NCI-H1417 (cell line): ENCODE measurements around the gene MED25.
"Not testable (repeated sequence)": the region's sequence is repeated elsewhere in the genome, so short reads cannot be mapped to it uniquely, and the experiment has no call there.

ENCODE experiments used
- DNase-seq, 3 experiments: peaks; one replicate each; lab custom pipeline; 2025; lab: John Stamatoyannopoulos, UW

MED25 gene

DNA sequence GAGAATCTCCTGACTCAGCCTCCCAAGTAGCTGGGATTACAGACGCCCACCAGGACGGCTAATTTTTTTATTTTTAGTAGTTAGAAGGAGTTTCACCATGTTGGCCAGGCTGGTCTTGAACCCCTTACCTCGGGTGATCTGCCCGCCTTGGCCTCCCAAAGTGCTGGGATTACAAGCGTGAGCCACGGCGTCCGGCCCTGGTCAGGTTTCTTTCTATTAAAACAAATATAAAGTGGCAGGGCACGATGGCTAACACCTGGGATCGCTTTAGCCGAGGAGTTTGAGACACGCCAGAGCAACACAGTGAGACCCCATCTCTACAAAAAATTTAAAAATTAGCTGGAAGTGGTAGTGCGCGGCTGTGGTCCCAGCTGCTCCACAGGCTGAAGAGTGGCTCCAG, 1.5 kb upstream of the MED25 start:
- no peak for DNase-seq

DNA sequence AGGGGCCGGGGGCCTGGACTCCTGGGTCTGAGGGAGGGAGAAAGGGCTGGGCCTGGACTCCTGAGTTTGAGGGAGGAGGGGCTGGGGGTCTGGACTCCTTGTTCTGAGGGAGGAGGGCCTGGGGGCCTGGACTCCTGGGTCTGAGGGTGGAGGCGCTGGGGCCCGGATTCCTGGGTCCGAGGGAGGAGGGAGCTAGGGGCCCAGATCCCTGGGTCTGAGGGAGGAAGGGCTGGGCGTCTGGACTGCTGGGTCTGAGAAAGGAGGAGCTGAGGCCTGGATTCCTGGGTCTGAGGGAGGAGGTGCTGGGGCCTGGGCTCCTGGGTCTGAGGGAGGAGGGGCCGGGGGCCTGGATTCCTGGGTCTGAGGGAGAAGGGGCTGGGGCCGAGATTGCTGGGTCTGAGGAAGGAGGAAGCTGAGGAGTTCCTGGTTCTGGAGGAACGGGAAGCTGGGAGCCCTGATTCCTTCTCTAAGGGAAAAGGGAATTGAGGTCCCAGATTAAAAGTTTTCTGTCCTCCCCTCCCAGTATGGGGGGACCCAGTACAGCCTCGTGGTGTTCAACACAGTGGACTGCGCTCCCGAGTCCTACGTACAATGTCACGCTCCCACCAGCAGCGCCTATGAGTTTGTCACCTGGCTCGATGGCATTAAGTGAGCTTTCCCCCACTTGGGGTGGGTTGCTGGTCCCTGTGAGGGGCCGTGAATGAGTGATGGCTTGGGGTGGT, 721 bp downstream of the MED25 start:
- DNase-seq, result no peak

DNA sequence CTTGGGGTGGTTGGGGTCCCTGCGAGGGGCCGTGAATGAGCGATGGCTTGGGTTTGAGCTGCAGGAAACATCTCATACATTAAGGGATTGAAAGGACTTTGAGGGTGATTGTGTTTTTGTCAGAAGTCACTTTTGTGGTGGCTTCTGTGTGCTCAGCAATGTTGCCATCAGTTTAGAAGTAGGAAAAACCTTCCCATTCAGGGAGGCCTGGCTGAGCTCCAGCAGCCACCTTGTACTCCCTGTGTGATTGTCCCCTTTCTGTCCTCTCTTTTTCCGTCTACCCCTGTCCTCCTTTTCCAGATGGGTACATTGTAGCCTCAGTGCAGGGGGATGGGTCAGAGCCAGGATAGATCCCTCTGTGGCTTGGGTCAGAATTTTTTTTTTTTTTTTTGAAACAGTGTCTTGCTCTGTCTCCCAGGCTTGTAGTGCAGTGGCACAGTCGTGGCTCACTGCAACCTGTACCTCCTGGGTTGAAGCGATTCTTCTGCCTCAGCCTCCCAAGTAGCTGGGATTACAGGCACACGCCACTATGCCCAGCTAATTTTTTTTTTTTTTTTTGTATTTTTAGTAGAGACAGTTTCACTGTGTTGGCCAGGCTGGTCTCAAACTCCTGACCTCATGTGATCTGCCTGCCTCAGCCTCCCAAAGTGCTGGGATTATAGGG, 1.5 kb downstream of the MED25 start:
- not testable (repeated sequence) for DNase-seq

DNA sequence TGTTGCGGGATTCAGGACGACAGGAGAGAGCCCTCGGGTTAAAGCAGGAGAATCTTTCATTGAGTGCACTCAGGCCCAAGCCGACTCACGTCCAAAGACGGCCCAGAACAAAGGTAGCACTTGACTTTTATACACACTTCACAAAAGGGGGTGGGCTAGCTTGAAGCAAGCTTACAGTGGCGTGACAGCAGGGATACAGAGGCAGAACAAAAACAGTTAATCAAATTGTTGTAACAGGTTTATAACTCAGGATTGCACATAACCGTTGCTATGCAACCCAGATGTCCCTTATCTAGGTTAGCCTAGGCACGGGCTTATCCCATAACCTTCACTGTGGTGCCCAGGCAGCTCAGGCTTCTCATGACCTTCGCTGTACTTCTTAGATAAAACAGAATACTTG, 2.0 kb downstream of the MED25 start:
- DNase-seq, result peak in 2 of 3 experiments; percentile 39 to 92

DNA sequence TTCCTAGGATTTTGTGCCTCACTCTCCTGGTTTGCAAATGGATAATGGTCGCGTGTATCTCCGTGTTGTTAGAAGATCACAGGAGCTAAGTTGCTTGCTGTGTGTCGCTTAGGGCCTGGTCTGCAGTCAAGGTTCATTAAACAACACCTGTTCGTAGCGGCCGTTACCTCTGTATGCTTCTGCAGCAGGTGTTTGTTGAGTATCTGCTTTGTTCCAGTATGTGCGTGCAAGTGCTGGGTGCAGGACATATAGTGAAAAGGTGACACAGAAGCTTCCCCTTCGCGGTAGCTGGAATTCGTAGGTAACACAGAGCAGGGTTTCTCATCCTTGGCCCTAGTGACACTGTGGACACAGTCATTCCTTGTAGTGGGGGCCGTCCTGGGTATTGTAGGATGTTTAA, 5.4 kb downstream of the MED25 start:
- peak in 2 of 3 experiments; percentile 43 to 89 for DNase-seq

DNA sequence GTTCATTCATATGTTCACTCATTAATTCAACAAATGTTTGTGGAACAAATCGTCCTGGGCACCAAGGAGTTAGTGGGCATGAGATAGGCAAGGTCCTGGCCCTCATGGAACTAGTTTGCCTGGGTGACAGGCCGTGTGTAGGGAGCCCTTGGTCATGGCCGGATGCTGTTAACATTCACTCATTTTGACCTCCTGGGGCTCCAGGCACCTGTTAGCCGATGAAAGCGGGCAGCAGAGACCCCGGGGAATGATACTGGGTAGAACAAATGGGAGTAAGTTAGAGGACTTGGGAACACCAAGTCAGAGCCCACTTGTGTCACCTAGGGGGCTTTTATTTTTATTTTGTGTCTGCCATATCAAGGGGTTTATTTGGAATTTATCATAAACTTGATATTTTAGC, 6.6 kb downstream of the MED25 start:
- DNase-seq, result no peak

DNA sequence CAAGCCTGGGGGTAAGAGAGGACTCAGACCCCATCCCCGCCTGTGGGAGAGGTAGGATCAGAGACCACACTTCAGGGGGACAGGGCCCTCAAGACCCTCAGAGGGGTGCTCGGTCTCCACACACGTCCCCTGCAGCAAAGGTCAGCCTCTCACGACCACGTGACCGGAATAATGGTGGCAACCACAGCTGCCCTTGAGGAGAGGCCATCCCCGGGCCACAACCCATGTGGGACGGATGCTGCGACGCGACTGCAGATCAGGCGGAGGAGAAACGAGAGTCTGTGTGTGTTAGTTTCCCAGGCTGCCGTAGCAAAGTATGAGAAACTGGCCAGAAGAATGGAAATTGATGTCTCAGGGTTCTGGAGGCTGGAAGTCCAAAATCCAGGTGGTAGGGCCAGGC, 8.9 kb downstream of the MED25 start:
- no peak for DNase-seq

DNA sequence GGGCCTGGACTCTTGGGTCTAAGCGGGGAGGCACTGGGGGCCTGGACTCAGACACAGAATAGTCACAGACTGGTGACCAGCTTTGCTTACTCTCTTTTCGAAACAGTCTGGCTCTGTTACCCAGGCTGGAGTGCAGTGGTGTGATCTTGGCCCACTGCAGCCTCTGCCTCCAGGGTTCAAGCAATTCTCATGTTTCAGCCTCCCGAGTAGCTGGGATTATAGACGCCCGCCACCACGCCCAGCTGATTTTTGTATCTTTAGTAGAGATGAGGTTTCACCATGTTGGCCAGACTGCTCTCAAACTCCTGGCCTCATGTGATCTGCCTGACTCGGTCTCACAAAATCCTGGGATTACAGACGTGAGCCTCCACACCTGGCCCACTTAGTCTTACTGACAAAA, 11.1 kb downstream of the MED25 start:
- no peak for DNase-seq

DNA sequence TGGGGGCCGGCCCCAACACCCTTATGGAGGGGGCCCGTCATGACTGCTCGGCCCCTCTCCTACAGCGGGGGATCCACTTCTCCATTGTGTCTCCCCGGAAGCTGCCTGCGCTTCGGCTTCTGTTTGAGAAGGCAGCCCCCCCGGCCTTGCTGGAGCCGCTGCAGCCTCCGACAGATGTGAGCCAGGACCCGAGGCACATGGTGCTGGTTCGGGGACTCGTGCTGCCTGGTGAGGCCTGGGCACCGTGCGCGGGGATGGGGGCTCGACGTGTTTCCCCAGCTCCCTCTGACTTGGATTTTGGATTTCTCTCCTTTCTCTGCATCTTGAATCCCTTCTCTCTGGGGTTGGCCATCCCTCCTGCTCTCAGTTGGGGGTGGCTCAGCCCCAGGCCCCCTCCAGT, 11.6 kb downstream of the MED25 start:
- no peak for DNase-seq

DNA sequence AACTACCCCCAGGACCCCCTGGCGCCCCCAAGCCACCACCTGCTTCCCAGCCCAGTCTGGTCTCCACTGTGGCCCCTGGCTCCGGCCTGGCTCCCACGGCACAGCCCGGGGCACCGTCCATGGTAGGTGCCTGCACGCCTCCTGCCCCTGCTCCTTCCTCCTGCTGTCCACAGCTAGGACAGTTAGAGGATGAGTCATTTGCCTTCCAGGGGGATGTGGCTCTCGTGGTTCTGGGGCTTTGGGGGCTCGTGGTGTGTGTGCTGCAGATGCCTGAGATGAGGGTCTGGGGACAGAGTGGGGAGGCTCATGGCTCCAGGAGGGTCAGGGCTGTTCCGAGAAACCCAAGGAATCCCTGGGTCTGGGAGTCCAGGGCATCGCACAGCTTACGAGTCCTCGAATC, 12.7 kb downstream of the MED25 start:
- no peak for DNase-seq

DNA sequence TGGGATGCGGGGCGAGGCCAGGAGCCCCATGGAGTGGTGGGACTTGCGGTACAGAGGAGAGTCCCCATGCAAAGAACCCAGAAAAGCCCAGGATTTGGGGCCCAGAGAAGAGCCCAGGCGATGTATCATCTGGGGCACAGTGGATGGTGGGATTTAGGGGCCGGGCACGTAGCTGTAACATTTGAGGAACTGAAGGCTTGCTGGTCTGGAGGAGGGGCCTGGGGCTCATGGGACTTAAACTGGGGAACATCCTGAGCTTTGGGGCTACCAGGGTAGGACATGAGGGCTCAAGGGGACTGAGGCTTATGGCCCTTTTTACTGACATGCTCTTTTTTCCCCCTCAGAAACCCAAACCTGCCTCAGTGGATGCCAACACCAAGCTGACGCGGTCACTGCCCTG, 13.5 kb downstream of the MED25 start:
- no peak for DNase-seq

DNA sequence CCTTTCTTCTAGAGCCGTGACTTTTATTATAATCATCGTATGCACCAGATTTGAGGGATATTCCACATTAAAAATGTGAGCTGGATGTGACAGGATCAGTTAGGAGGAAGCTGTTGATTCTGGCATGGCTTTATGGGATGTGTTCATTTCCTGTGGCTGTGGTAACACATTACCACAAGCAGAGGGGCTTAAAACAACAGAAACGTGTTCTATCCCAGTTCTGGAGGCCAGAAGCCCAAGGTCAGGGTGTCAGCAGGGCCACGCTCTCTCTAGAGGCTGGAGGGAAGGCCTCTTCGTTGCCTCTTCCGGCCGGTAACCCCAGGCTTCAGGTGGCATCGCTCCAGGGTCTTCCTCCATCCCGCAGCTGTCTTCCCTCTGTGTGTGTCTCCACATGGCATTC, 14.5 kb downstream of the MED25 start:
- DNase-seq, result no peak

DNA sequence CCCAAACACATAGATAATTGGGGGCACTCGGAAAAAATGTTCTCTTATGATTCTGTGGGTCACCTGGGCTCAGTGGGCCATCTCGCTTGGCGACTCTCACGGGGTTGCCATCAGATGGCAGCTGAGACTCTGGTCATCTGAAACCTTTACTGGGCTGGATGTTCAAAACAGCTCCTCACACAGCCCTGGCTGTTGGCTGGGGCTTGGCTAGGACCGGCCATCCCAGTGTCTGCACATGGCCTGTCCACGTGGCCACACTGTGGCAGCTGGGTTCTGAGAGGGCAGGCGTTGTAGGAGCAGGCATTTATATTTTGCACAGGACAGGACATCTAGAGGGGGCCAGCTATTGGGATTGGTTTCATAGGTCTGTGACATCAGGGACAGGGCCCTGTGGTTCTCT, 15.5 kb downstream of the MED25 start:
- DNase-seq, result no peak

DNA sequence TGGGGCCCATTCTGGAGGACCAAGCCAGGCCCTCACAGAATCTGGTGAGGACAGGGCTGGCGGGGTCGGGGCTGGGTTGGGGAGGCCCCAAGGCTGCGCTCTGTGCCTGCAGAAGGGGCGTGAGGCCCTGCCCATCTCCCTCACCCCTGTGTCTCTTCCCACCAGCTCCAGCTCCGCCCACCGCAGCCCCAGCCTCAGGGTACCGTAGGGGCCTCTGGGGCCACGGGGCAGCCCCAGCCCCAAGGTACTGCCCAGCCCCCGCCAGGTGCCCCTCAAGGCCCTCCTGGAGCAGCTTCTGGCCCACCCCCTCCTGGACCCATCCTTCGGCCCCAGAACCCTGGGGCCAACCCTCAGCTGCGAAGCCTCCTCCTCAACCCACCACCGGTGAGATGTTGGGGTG, 17.5 kb downstream of the MED25 start:
- DNase-seq, result no peak

DNA sequence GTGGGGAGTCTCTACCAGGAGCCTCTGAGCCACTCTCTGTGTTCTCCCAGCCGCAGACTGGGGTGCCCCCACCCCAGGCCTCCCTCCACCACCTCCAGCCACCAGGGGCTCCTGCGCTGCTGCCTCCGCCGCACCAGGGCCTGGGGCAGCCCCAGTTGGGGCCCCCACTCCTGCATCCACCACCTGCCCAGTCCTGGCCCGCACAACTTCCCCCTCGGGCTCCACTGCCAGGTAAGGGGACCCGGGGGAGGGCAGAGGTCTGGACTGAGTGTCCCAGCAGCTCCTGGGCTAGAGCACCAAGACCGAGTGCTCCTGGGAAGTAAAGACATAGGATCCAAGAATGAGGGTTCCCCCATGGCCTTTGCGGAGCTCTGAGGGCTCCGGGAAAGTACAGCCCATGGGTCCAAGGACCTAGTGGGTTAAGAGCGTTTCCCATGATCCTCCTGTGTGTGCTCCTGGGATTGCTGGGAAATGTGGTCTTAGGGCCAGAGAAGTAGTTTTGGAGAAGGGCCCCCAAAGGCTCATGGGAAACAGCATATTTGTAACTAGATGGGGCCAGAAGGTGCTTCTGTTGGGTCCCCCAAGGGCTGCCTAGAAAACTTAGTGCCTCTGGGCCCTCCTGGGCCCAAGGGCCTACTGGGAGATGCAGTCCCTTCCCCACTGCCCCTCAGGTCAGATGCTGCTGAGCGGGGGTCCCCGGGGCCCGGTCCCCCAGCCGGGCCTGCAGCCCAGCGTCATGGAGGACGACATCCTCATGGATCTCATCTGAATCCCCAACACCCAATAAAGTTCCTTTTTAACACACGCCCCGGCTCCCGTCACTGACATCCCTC, 18.3 kb downstream of the MED25 start:
- no peak for DNase-seq

DNA sequence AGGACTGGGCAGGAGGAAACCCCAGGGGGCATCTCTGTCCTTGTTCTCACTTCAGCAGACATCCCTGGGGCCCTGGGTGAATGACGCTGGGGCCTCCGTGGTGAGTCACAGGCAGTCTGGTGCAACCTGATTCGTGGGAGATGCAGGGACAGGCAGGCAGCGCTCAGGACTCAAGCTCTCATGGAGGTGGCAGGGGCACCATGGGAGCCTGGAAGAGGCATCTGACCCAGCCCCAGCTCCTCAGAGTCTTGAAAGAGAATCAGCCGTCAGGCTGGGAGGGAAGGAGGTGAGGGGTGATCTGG, 18.9 kb downstream of the MED25 start:
- DNase-seq, result no peak

DNA sequence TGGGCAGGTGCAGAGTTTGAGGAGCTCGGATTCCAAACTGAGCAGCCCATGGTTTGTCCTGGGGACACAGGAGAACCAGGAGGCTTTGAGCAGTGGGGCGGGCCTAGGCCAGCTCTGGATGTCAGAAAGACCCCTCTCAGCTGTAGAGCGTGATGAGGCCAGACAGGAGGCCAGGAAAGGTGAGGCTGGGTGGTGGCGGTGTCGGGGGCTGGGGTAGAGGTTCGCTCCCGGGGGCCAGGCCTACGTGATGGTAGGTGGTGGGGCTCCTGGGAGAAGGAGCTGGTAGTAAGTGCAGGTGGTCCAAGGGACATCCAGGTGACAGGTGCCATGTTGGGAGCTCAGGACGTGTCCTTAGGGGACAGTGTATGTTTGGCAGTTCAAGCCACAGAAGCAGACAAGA, 19.3 kb downstream of the MED25 start:
- no peak for DNase-seq

DNA sequence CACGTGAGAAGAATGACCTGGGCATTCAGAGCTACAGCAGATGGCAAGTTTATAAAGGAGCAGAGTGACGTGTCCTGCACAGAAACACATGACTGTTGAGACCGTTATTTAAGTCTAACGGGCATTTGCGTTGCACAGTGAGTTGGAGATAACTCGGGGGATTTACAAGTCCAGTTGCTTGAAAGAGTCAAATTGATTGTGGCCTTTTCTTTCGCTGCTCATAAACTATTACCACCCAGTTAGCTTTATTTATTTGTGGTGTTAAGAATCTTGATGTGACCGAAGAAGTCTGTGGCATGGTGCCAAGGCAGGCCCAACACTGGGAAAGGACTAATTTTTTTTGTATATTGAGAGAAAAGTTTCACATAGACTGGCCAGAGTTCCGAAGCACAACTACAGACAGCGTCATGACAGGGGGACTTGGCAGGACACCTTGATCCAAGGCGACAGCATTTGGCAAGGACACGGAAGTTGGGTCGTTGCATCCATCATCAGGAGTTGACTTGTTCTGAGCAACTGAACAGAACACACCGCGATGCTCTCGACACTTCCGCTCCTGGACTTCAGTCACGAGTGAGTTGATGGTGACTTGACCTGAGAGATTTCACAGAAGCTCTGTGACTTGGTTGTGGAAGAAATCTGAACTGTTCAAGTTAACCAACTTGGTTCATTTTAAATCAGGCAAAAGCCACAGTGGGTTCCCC, 20.9 kb downstream of the MED25 start:
- no peak for DNase-seq

DNA sequence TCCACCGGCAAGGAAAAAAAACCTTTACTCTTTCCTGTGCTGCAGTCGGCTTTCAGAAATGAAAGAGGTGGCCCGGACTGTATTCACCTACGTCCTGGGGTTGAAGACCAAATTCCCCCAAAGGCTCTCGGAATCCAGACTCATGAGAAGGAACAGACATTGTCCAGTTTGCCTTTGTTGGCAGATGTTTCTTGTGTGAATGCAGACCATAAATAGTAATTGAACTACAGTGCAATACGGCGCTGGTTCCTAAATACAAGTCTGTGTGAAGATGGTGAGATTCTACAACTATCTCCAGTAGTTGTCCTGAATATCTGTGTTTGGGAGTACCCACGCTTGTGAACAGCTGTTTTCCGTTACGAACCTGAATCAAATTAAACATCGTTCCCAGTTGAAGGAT, 21.6 kb downstream of the MED25 start:
- DNase-seq, result no peak

DNA sequence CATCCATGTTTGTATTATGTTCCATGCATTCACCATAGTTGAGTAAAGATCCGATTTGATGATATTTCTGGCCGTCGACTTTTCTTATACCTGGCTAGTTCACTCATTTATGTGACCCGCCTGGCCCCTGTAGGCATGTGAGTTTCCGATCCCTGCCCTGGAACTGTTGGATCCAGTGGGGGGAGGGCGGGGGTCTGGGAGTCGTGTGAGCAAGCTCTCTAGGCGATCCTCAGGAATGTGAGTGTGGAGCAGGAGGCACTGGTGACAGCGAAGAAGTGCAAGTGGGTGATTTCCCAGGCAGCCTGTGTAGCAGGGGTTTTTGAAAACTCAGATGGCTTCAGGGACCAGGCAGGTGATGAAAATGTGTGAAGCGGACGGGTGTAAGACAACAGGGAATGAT, 22.2 kb downstream of the MED25 start:
- no peak for DNase-seq

DNA sequence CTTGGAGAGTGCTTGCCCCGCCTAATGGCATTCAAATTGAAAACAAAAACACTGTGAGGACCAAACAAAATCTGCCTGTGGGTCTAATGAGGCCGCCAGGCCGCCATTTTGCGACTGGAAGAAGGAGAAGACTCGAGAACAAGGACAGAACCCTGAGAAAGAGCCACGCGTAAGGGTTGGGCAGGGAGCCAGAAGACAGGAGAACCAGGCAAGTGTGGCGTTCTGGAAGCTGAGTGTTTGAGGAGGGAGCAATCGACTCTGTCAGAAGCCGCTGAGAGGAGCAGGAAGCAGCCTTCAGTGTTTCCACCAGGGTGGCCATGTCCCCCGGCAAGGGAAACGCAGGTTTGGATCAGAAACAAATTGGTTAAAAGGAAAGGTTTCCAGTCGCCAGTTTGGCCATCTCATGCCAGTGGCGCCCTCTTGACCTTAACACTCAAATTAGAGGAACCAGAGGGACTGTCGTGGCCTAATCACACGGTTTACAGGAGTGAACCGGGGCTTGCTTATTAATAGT, 22.7 kb downstream of the MED25 start:
- no peak for DNase-seq

DNA sequence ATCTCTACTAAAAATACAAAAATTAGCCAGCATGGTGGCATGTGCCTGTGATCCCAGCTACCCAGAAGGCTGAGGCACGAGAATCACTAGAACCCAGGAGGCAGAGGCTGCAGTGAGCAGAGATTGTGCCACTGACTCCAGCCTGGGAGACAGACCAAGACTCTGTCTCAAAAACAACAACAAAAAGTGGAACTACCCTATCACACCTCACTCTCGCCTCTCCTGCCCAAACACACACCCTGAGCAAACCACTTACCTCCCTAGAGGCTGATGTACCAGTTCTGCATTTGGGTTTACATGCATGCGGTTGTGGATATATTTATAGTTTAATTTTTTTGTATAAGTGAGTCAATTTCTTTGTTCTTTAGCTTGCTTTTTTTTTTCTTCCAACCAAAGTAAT, 25.2 kb downstream of the MED25 start:
- no peak for DNase-seq
